ENCODE data around the gene ZNF784. TPM values are rescaled to one million over a fixed set of nuclear protein-coding genes. Genes with fewer than 3 reads are reported as not detected.

Gene ZNF784
- total RNA-seq, 2 donors from 2014 or later, result 6.9 to 9.6 TPM

DNA sequence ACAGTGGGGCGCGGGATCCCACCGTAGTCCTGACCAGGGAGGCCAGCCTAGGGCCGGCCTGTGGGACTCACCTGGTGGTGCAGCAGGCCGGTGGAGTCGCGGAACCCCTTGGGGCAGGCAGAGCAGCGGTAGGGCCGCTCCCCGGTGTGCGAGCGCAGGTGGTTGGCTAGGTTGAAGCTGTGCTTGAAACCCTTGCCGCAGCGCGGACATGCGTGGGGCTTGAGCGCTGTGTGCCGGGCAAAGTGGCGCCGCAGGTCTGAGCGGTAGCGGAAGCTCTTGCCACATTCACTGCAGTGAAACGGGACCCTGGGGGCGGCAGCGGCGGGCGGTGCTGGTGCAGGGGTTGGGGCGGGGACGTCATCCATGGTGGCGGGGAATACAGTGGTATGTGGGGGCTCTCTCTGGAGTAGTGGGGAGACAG is 26.9 kb downstream of the ZNF784 start:
- DNase-seq, result no peak
- peaks cover 17% of the 10 kb centered on the region for H3K4me1 ChIP-seq
- H3K27me3 ChIP-seq, result no peaks in the 10 kb centered on the region
- H3K4me3 ChIP-seq, result no peak overlapping the region
- peaks cover 0 to 5% of the 10 kb centered on the region in 2 donors for H3K36me3 ChIP-seq (replicated peaks in 1 of 2; ENCODE audit: insufficient read depth in 1 of 2, low read depth in 2 of 2)
- H3K9me3 ChIP-seq, result no peaks in the 10 kb centered on the region
- ATAC-seq, result no peak
- 96% methylated on average over 26 to 29 of the region's 30 CpGs for WGBS, 2 donors
- intact Hi-C loops (cut with DNase I), result no loop called here
- no peak for TF ChIP-seq CTCF (IDR thresholded peaks at IDR 0.05)
- no peak for TF ChIP-seq POLR2A (IDR thresholded peaks at IDR 0.05)
- H3K27ac ChIP-seq, result no peak overlapping the region

DNA sequence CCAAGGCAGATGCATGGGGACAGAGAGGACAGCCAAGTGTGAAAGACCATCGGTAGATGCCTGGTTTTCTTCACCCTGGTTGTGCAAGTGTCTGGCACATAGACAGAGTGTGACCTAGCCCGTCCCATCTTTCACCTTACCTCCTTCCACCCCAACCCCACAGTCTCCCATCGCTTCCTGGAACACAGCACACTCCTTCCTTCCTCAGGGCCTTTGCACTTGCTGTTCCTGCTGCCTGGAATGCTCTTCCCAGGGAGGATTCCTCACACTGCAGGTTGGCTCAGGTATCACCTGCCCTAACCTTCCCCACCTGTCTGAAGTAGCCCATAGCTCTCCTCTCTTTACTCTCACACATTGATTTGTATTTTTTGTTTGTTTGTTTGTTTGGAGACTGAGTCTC is 28.1 kb downstream of the ZNF784 start:
- Histone ChIP-seq H3K4me3 (no peak overlapping the region), H3K9me3 (no peaks in the 10 kb centered on the region), H3K36me3 (replicated peaks in 1 of 2; ENCODE audit: insufficient read depth in 1 of 2, low read depth in 2 of 2) (peaks cover 0 to 5% of the 10 kb centered on the region in 2 donors), H3K27me3 (no peaks in the 10 kb centered on the region), H3K27ac (no peak overlapping the region), H3K4me1 (peaks cover 15% of the 10 kb centered on the region)
- intact Hi-C loops (cut with DNase I), result no loop called here
- TF ChIP-seq CTCF (IDR thresholded peaks at IDR 0.05), result no peak
- TF ChIP-seq POLR2A (IDR thresholded peaks at IDR 0.05), result no peak
- ATAC-seq, result no peak
- no peak for DNase-seq
- WGBS, 2 donors, result 97 to 98% methylated on average over 3 of the region's 3 CpGs

GRCh38 chr19:55594996-55595545 is 29.3 kb downstream of the ZNF784 start:
- no peak overlapping the region for H3K4me3 ChIP-seq
- H3K27me3 ChIP-seq, result no peaks in the 10 kb centered on the region
- H3K27ac ChIP-seq, result no peak overlapping the region
- WGBS, 2 donors, result 82 to 88% methylated on average over 4 of the region's 4 CpGs
- H3K9me3 ChIP-seq, result no peaks in the 10 kb centered on the region
- H3K4me1 ChIP-seq, result peaks cover 9% of the 10 kb centered on the region
- intact Hi-C loops (cut with DNase I), result no loop called here
- peaks cover 0 to 5% of the 10 kb centered on the region in 2 donors for H3K36me3 ChIP-seq (replicated peaks in 1 of 2; ENCODE audit: insufficient read depth in 1 of 2, low read depth in 2 of 2)
- TF ChIP-seq POLR2A (IDR thresholded peaks at IDR 0.05) (no peak), CTCF (IDR thresholded peaks at IDR 0.05) (no peak)
- DNase-seq, result no peak
- ATAC-seq, result no peak

DNA sequence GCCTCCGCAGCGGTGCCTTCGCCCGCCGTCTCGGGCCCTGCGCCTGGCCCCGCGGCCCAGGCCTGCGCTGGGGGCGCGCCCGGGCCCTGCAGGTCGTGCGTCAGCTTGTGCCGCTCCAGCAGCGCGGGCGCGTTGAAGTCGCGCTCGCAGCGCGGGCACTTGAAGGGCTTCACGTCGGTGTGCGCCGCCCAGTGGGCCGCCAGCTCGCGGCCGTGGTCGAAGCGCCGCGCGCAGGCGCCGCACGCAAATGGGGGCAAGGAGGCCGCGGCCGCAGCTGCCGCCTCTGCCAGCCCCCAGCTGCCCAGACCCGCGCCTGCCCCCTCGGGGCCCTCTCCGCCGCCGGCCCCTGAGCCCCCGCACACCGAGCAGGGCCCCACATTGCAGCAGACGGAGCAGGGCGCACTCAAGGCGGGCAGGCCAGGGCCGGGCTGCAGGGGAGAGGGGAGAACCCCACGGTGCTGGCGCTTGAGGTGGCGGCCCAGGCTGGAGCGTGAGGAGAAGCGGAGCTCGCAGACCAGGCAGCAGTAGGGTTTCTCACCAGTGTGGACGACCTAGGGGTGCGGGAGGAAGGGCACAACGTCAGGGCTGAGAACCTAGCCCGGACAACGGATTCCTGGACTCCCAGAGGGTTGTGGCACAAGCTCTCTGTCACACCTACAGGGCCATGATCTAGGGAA is 31.1 kb downstream of the ZNF784 start:
- peaks cover under 1% of the 10 kb centered on the region for H3K4me1 ChIP-seq
- no peaks in the 10 kb centered on the region for H3K27me3 ChIP-seq
- H3K4me3 ChIP-seq, result no peak overlapping the region
- TF ChIP-seq POLR2A (IDR thresholded peaks at IDR 0.05) (no peak), CTCF (IDR thresholded peaks at IDR 0.05) (no peak)
- intact Hi-C loops (cut with DNase I), result no loop called here
- ATAC-seq (no peak), DNase-seq (no peak)
- no peaks in the 10 kb centered on the region for H3K9me3 ChIP-seq
- H3K36me3 ChIP-seq (replicated peaks in 1 of 2; ENCODE audit: insufficient read depth in 1 of 2, low read depth in 2 of 2), result peaks cover 0 to 5% of the 10 kb centered on the region in 2 donors
- WGBS, 2 donors, result 81 to 93% methylated on average over 44 to 45 of the region's 68 CpGs
- H3K27ac ChIP-seq, result no peak overlapping the region
